Activated CD4-positive, alpha-beta T cell treated with anti-CD3 and anti-CD28 coated beads for 36 hours (primary cell): ENCODE data around the gene NMT1. TPM values are rescaled to one million over a fixed set of nuclear protein-coding genes. Genes with fewer than 3 reads are reported as not detected.
"Not testable (repeated sequence)": the region's sequence is repeated elsewhere in the genome, so short reads cannot be mapped to it uniquely, and the experiment has no call there.

ENCODE experiments used
- ATAC-seq: fragments of 200-7000 bp; cut with Tn5 transposase; one replicate; pipeline ENCODE4 v1.10.0; 2021; ENCODE audit warnings: mild to moderate bottlenecking, moderate library complexity
- CTCF ChIA-PET: fragments of 350-600 bp; sonication (Branson Sonifier 250); formaldehyde crosslinking; loops from one replicate; lab custom pipeline; 2021; ENCODE audit warnings: antibody characterized with exemption; lab: Charles Lee
- POLR2A ChIA-PET: fragments of 350-600 bp; sonication (Branson Sonifier 250); formaldehyde crosslinking; loops from one replicate; lab custom pipeline; 2021; ENCODE audit warnings: antibody characterized with exemption, inconsistent platforms; lab: Charles Lee
- DNase-seq: peaks from one replicate; pipeline ENCODE4 v3.0.0-alpha.2; 2020
- H3K27ac Mint-ChIP-seq: one replicate; pipeline ENCODE4 v1.8.0; 2021; ENCODE audit warnings: mixed read lengths
- H3K27me3 Mint-ChIP-seq: one replicate; pipeline ENCODE4 v1.8.0; 2021; ENCODE audit warnings: mixed read lengths
- H3K36me3 Mint-ChIP-seq: one replicate; pipeline ENCODE4 v1.8.0; 2021; ENCODE audit warnings: low read depth, mixed read lengths
- H3K4me1 Mint-ChIP-seq: one replicate; pipeline ENCODE4 v1.8.0; 2021; ENCODE audit warnings: mixed read lengths
- H3K4me3 Mint-ChIP-seq: one replicate; pipeline ENCODE4 v1.8.0; 2021; ENCODE audit warnings: mild to moderate bottlenecking, moderate library complexity, mixed read lengths
- H3K9me3 Mint-ChIP-seq: one replicate; pipeline ENCODE4 v1.8.0; 2021; ENCODE audit warnings: low read depth, mixed read lengths
- intact Hi-C, 2 experiments: fragments of 100-400 bp; cut with DNase I in 1 of 2; cut with micrococcal nuclease in 1 of 2; formaldehyde crosslinking; loops; one replicate each; pipeline versions ENCODE4 v1.14.2 to v1.15.1; 2022 to 2024; cut with DNase I, micrococcal nuclease
- total RNA-seq, 2 experiments: library from RNA; stranded (reverse); gene quantifications; one replicate each; pipeline ENCODE4 v1.2.3, GENCODE V29; 2021

NMT1 gene
- total RNA-seq, 2 experiments from 2014 or later: 170 to 175 TPM

GRCh38 chr17:45051720-45052051 is 9.4 kb upstream of the NMT1 start:
- H3K27me3 Mint-ChIP-seq: not testable (repeated sequence)
- Mint-ChIP-seq H3K4me3 (peak overlapping the region; percentile 87), H3K4me1 (peaks cover 48% of the 10 kb centered on the region)

GRCh38 chr17:45052052-45052772 is 8.9 kb upstream of the NMT1 start:
- H3K27ac Mint-ChIP-seq: peak overlapping the region; percentile 89
- intact Hi-C loops: loop anchor here (1.0 to 5.0 kb wide), 4 partner anchors 9 to 1275 kb away; partner anchors contain the start of genes DUSP3 (in 1 of the 2) and NMT1 (in 1 of the 2)
- H3K4me3 Mint-ChIP-seq: peak overlapping the region; percentile 78
- DNase-seq: peak; percentile 71
- H3K4me1 Mint-ChIP-seq: peaks cover 43% of the 10 kb centered on the region
- no peaks in the 10 kb centered on the region for H3K9me3 Mint-ChIP-seq
- peaks cover 24% of the 10 kb centered on the region for H3K36me3 Mint-ChIP-seq
- H3K27me3 Mint-ChIP-seq: no peaks in the 10 kb centered on the region
- ChIA-PET POLR2A (interaction anchor here (0.6 to 1.9 kb wide), 2 partner anchors 9 to 573 kb away, joined by 5 to 6 read pairs; partner anchors contain the start of gene NMT1), CTCF (interaction anchor here (0.7 kb wide), 1 partner anchor 8 kb away, joined by 3 read pairs; the partner anchor contains the start of gene NMT1)
- ATAC-seq: peak; percentile 48

More at GRCh38 chr17:45051720-45052051, 9.4 kb upstream of the NMT1 start:
- not testable (repeated sequence) for ATAC-seq, H3K9me3 Mint-ChIP-seq, DNase-seq, H3K27ac Mint-ChIP-seq
- intact Hi-C loops: loop anchor here (1.0 to 5.0 kb wide), 11 partner anchors 10 to 1274 kb away; partner anchors contain the start of genes NMT1 (in 2 of the 2), C1QL1 (in 1 of the 2), DUSP3 (in 1 of the 2) and EFTUD2 (in 1 of the 2)
- peaks cover 26% of the 10 kb centered on the region for H3K36me3 Mint-ChIP-seq
- ChIA-PET POLR2A (interaction anchor here (0.6 to 1.9 kb wide), 2 partner anchors 10 to 573 kb away, joined by 5 to 6 read pairs; partner anchors contain the start of gene NMT1), CTCF (interaction anchor here (1.1 to 2.9 kb wide), 2 partner anchors 10 to 48 kb away, joined by 4 to 31 read pairs; partner anchors contain the start of gene NMT1)

- ATAC-seq: no peak
- Mint-ChIP-seq H3K4me3 (peak overlapping the region; percentile 84), H3K4me1 (peaks cover 46% of the 10 kb centered on the region)
These were observed 728 bp upstream of the NMT1 start for GRCh38 chr17:45060382-45060796.

GRCh38 chr17:45061606-45062205 is 589 bp downstream of the NMT1 start:
- Mint-ChIP-seq H3K36me3 (peaks cover 20% of the 10 kb centered on the region), H3K9me3 (no peaks in the 10 kb centered on the region), H3K27ac (peak overlapping the region; percentile 96), H3K27me3 (no peaks in the 10 kb centered on the region), H3K4me3 (peak overlapping the region; percentile 84), H3K4me1 (peaks cover 40% of the 10 kb centered on the region)
- POLR2A ChIA-PET: interaction anchor here (0.5 to 2.4 kb wide), 7 partner anchors 9 to 1008 kb away, joined by 3 to 26 read pairs (median 6); partner anchors contain the start of genes HEXIM1 and HEXIM2
- ATAC-seq (no peak), DNase-seq (no peak)
- CTCF ChIA-PET: interaction anchor here (0.6 to 3.9 kb wide), 9 partner anchors 12 to 875 kb away, joined by 3 to 31 read pairs (median 3); partner anchors contain the start of genes ACBD4, DCAKD and TMUB2
- intact Hi-C loops: loop anchor here (1.0 to 5.0 kb wide), 17 partner anchors 9 to 919 kb away; partner anchors contain the start of genes EFTUD2 (in 2 of the 2), HEXIM1 (in 2 of the 2), HEXIM2 (in 2 of the 2) and ACBD4 (in 1 of the 2)

More at GRCh38 chr17:45060382-45060796, 728 bp upstream of the NMT1 start:
- POLR2A ChIA-PET: interaction anchor here (0.6 to 2.4 kb wide), 6 partner anchors 10 to 101 kb away, joined by 3 to 26 read pairs (median 5); partner anchors contain the start of genes HEXIM1 and HEXIM2
- intact Hi-C loops: loop anchor here (2.0 to 5.0 kb wide), 5 partner anchors 87 to 918 kb away; partner anchors contain the start of genes CCDC43 (in 1 of the 2), GPATCH8 (in 1 of the 2), HEXIM1 (in 1 of the 2) and HROB (in 1 of the 2)
- Mint-ChIP-seq H3K27me3 (no peaks in the 10 kb centered on the region), H3K9me3 (no peaks in the 10 kb centered on the region), H3K27ac (peak overlapping the region; percentile 96), H3K36me3 (peaks cover 21% of the 10 kb centered on the region)
- CTCF ChIA-PET: interaction anchor here (0.7 to 3.9 kb wide), 4 partner anchors 8 to 730 kb away, joined by 3 to 31 read pairs (median 4); partner anchors contain the start of gene DCAKD
- no peak for DNase-seq

- ATAC-seq: no peak
- ChIA-PET CTCF (interaction anchor here (1.3 to 3.9 kb wide), 3 partner anchors 13 to 135 kb away, joined by 4 to 31 read pairs (median 4); partner anchors contain the start of genes ACBD4 and DCAKD), POLR2A (interaction anchor here (0.5 to 1.0 kb wide), 5 partner anchors 8 to 610 kb away, joined by 3 to 5 read pairs (median 4); partner anchors contain the start of gene HEXIM2)
- peaks cover 29% of the 10 kb centered on the region for H3K36me3 Mint-ChIP-seq
- H3K4me3 Mint-ChIP-seq: peak overlapping the region; percentile 84
- intact Hi-C loops: loop anchor here (2.0 to 5.0 kb wide), 4 partner anchors 36 to 921 kb away; partner anchors contain the start of genes HEXIM1 (in 1 of the 2), HROB (in 1 of the 2) and UBTF (in 1 of the 2)
- H3K27me3 Mint-ChIP-seq: no peaks in the 10 kb centered on the region
- peak overlapping the region; percentile 34 for H3K27ac Mint-ChIP-seq
- DNase-seq: no peak
- peaks cover 51% of the 10 kb centered on the region for H3K4me1 Mint-ChIP-seq
- H3K9me3 Mint-ChIP-seq: no peaks in the 10 kb centered on the region
These were observed 2.1 kb downstream of the NMT1 start for GRCh38 chr17:45063198-45063597.

- ATAC-seq (no peak), DNase-seq (no peak)
- Mint-ChIP-seq H3K4me3 (no peak overlapping the region), H3K27me3 (no peaks in the 10 kb centered on the region), H3K9me3 (no peaks in the 10 kb centered on the region), H3K27ac (no peak overlapping the region), H3K36me3 (peaks cover 31% of the 10 kb centered on the region), H3K4me1 (peaks cover 35% of the 10 kb centered on the region)
- POLR2A ChIA-PET: interaction anchor here (1.0 kb wide), 1 partner anchor 10 kb away, joined by 3 read pairs; no protein-coding TSS in a partner anchor
- CTCF ChIA-PET: interaction anchor here (1.0 to 2.8 kb wide), 6 partner anchors 12 to 31 kb away, joined by 3 to 11 read pairs (median 3); no protein-coding TSS in a partner anchor
- intact Hi-C loops: no loop called here
These were observed 6.5 kb downstream of the NMT1 start for GRCh38 chr17:45067637-45068036.

GRCh38 chr17:45070001-45070400 is 8.9 kb downstream of the NMT1 start:
- Mint-ChIP-seq H3K27ac (no peak overlapping the region), H3K27me3 (no peaks in the 10 kb centered on the region), H3K36me3 (peaks cover 35% of the 10 kb centered on the region), H3K4me1 (peaks cover 29% of the 10 kb centered on the region), H3K9me3 (no peaks in the 10 kb centered on the region), H3K4me3 (no peak overlapping the region)
- CTCF ChIA-PET: interaction anchor here (0.6 to 1.0 kb wide), 2 partner anchors 50 to 61 kb away, joined by 3 read pairs; no protein-coding TSS in a partner anchor
- POLR2A ChIA-PET: interaction anchor here (0.6 kb wide), 2 partner anchors 10 to 189 kb away, joined by 3 to 7 read pairs; no protein-coding TSS in a partner anchor
- intact Hi-C loops: no loop called here
- DNase-seq (no peak), ATAC-seq (no peak)

- intact Hi-C loops: no loop called here
- H3K36me3 Mint-ChIP-seq: peaks cover 32% of the 10 kb centered on the region
- no peak overlapping the region for H3K4me3 Mint-ChIP-seq
- H3K9me3 Mint-ChIP-seq: no peaks in the 10 kb centered on the region
- DNase-seq: no peak
- ATAC-seq: no peak
- peaks cover 30% of the 10 kb centered on the region for H3K4me1 Mint-ChIP-seq
- H3K27me3 Mint-ChIP-seq: no peaks in the 10 kb centered on the region
- H3K27ac Mint-ChIP-seq: no peak overlapping the region
- ChIA-PET CTCF (interaction anchor here (1.0 to 1.3 kb wide), 3 partner anchors 25 to 60 kb away, joined by 3 read pairs; no protein-coding TSS in a partner anchor), POLR2A (no interaction called here)
These were observed 9.7 kb downstream of the NMT1 start for GRCh38 chr17:45070809-45071208.

- Mint-ChIP-seq H3K27me3 (no peaks in the 10 kb centered on the region), H3K36me3 (peaks cover 27% of the 10 kb centered on the region), H3K27ac (peak overlapping the region; percentile 52), H3K4me3 (no peak overlapping the region), H3K4me1 (peaks cover 41% of the 10 kb centered on the region), H3K9me3 (no peaks in the 10 kb centered on the region)
- POLR2A ChIA-PET: no interaction called here
- DNase-seq: no peak
- peak; percentile 48 for ATAC-seq
- intact Hi-C loops: no loop called here
- CTCF ChIA-PET: interaction anchor here (0.9 to 1.4 kb wide), 3 partner anchors 26 to 153 kb away, joined by 3 to 5 read pairs (median 5); no protein-coding TSS in a partner anchor
These were observed 12.4 kb downstream of the NMT1 start for GRCh38 chr17:45073414-45074070.

GRCh38 chr17:45077643-45078042 is 16.5 kb downstream of the NMT1 start:
- POLR2A ChIA-PET: interaction anchor here (0.7 to 1.1 kb wide), 2 partner anchors 10 to 28 kb away, joined by 3 to 6 read pairs; no protein-coding TSS in a partner anchor
- Mint-ChIP-seq H3K4me3 (no peak overlapping the region), H3K36me3 (peaks cover 36% of the 10 kb centered on the region), H3K27me3 (no peaks in the 10 kb centered on the region), H3K27ac (no peak overlapping the region), H3K9me3 (no peaks in the 10 kb centered on the region), H3K4me1 (peaks cover 38% of the 10 kb centered on the region)
- intact Hi-C loops: no loop called here
- peak; percentile 63 for ATAC-seq
- CTCF ChIA-PET: interaction anchor here (0.7 to 1.1 kb wide), 2 partner anchors 41 to 56 kb away, joined by 3 read pairs; no protein-coding TSS in a partner anchor
- DNase-seq: no peak
